Gastrocnemius medialis (tissue), 4 donors: ENCODE data around the gene ARHGAP15. TPM values are rescaled to one million over a fixed set of nuclear protein-coding genes. Genes with fewer than 3 reads are reported as not detected.

Experiments
- ATAC-seq, 2 donors: fragments of 150-250 bp; one replicate each; pipeline ENCODE4 v1.9.1; 2016
- DNase-seq, 2 donors: peaks; one replicate each; pipeline ENCODE4 v3.0.0-alpha.2; 2019
- H3K27ac ChIP-seq, 4 donors: fragments of 200-600 bp; sonication (generic); 1 replicate in 1 of 4; 2 replicates in 3 of 4; pipeline ENCODE4 v1.5.1; 2016 to 2018; ENCODE audit warnings: mild to moderate bottlenecking in 2 of 4, moderate library complexity in 1 of 4
- H3K27me3 ChIP-seq, 3 donors: fragments of 200-600 bp; sonication (generic) in 2 of 3; 1 replicate in 1 of 3; 2 replicates in 2 of 3; pipeline versions ENCODE4 v1.5.1 to v1.6.0; 2016 to 2019; ENCODE audit warnings: mild to moderate bottlenecking in 1 of 3, moderate library complexity in 1 of 3
- H3K36me3 ChIP-seq, 2 donors: fragments of 200-600 bp; sonication (generic) in 1 of 2; one replicate each; pipeline ENCODE4 v1.5.1; 2017 to 2018
- H3K4me1 ChIP-seq, 2 donors: fragments of 200-600 bp; sonication (generic) in 1 of 2; one replicate each; pipeline ENCODE4 v1.5.1; 2016 to 2017; ENCODE audit warnings: mild to moderate bottlenecking in 2 of 2
- H3K4me3 ChIP-seq, 4 donors: fragments of 200-600 bp; sonication (generic) in 3 of 4; 1 replicate in 1 of 4; 2 replicates in 3 of 4; pipeline ENCODE4 v1.5.1; 2016 to 2019; ENCODE audit warnings: mild to moderate bottlenecking in 2 of 4
- H3K9me3 ChIP-seq, 3 donors: fragments of 200-600 bp; sonication (generic) in 2 of 3; 1 replicate in 1 of 3; 2 replicates in 2 of 3; pipeline ENCODE4 v1.5.1; 2016 to 2019
- POLR2A ChIP-seq, 2 donors: fragments of 450-650 bp; IDR thresholded peaks; one replicate each; pipeline ENCODE4 v1.6.1; 2017; ENCODE audit warnings: antibody characterized with exemption in 2 of 2, mild to moderate bottlenecking in 2 of 2, moderate library complexity in 2 of 2
- in situ Hi-C, 4 donors: fragments of 200-750 bp; cut with MboI; loops; one replicate each; pipeline versions ENCODE4 v1.15.0 to v1.8.0; 2017; ENCODE audit warnings: low sequenced_read_pairs in 4 of 4
- intact Hi-C: fragments of 100-400 bp; cut with DNase I; formaldehyde crosslinking; loops from one replicate; pipeline ENCODE4 v1.15.1; 2023; ENCODE audit warnings: low total_unique reads
- total RNA-seq, 4 donors: library from RNA; depleted of rRNA; stranded (reverse); fragments of >200 nt; gene quantifications; one replicate each; pipeline versions ENCODE4 v1.1.0 to v1.2.3, GENCODE V29; 2016
- TF ChIP-seq, protein P1 (sequence below), 5 experiments: fragments of 450-650 bp in 3 of 5; fragments of 200-600 bp in 2 of 5; sonication (generic) in 2 of 5; IDR thresholded peaks in 4 of 5; conservative IDR thresholded peaks in 1 of 5; 1 replicate in 4 of 5; 2 replicates in 1 of 5; pipeline ENCODE4 v1.5.1; 2016 to 2019; ENCODE audit warnings: antibody characterized with exemption in 5 of 5, mild to moderate bottlenecking in 3 of 5, moderate library complexity in 3 of 5

Gene ARHGAP15
- total RNA-seq, 4 donors from 2014 or later, result 1.2 to 3.2 (median 1.3) TPM; not detected in 1

- DNase-seq (no peak), ATAC-seq (no peak)
- Histone ChIP-seq H3K27me3 (no peaks in the 10 kb centered on the region), H3K27ac (no peak overlapping the region), H3K9me3 (no peaks in the 10 kb centered on the region), H3K4me3 (no peak overlapping the region), H3K4me1 (no peaks in the 10 kb centered on the region), H3K36me3 (no peaks in the 10 kb centered on the region)
- intact Hi-C loops, result no loop called here
- TF ChIP-seq POLR2A (IDR thresholded peaks at IDR 0.05), result no peak
- TF ChIP-seq, protein P1, sequence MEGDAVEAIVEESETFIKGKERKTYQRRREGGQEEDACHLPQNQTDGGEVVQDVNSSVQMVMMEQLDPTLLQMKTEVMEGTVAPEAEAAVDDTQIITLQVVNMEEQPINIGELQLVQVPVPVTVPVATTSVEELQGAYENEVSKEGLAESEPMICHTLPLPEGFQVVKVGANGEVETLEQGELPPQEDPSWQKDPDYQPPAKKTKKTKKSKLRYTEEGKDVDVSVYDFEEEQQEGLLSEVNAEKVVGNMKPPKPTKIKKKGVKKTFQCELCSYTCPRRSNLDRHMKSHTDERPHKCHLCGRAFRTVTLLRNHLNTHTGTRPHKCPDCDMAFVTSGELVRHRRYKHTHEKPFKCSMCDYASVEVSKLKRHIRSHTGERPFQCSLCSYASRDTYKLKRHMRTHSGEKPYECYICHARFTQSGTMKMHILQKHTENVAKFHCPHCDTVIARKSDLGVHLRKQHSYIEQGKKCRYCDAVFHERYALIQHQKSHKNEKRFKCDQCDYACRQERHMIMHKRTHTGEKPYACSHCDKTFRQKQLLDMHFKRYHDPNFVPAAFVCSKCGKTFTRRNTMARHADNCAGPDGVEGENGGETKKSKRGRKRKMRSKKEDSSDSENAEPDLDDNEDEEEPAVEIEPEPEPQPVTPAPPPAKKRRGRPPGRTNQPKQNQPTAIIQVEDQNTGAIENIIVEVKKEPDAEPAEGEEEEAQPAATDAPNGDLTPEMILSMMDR (IDR thresholded peaks at IDR 0.05 in 4 of 5, conservative IDR thresholded peaks at IDR 0.05 in 1 of 5), result no peak
- in situ Hi-C loops, result no loop called here
Measured at GRCh38 chr2:143503280-143503679, 374.1 kb downstream of the ARHGAP15 start.

- ATAC-seq (no peak), DNase-seq (no peak)
- Histone ChIP-seq H3K9me3 (no peaks in the 10 kb centered on the region), H3K4me1 (no peaks in the 10 kb centered on the region), H3K27ac (no peak overlapping the region), H3K4me3 (no peak overlapping the region), H3K36me3 (no peaks in the 10 kb centered on the region), H3K27me3 (no peaks in the 10 kb centered on the region)
- no peak for TF ChIP-seq POLR2A (IDR thresholded peaks at IDR 0.05)
- TF ChIP-seq, protein P1 (IDR thresholded peaks at IDR 0.05 in 4 of 5, conservative IDR thresholded peaks at IDR 0.05 in 1 of 5), result no peak
- intact Hi-C loops (no loop called here), in situ Hi-C loops (no loop called here)
Measured at GRCh38 chr2:143504397-143504796, 375.2 kb downstream of the ARHGAP15 start.

DNA sequence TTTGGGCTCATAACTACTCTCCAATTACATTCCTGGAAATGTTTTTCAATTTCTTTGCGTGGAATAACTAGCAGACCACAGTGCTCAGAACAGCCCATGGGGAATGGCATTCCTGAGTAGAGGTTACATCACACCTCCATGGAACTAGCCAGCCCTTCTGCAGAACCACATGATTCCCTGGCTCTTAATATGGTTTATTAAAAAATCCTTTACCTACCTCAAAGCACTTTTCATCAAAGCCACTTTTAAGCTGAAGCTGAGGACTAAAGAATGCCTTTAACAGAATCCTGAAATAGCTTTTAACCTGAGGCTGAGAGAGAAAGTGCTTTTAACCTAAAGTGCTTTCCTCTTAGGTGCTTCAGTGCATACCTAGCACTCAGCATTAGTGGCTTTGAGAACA, 376.3 kb downstream of the ARHGAP15 start:
- Histone ChIP-seq H3K9me3 (no peaks in the 10 kb centered on the region), H3K27me3 (no peaks in the 10 kb centered on the region), H3K4me3 (no peak overlapping the region), H3K4me1 (no peaks in the 10 kb centered on the region), H3K27ac (no peak overlapping the region), H3K36me3 (no peaks in the 10 kb centered on the region)
- DNase-seq, result no peak
- TF ChIP-seq POLR2A (IDR thresholded peaks at IDR 0.05), result no peak
- TF ChIP-seq, protein P1 (IDR thresholded peaks at IDR 0.05 in 4 of 5, conservative IDR thresholded peaks at IDR 0.05 in 1 of 5), result no peak
- in situ Hi-C loops, result no loop called here
- no peak for ATAC-seq
- intact Hi-C loops, result no loop called here

GRCh38 chr2:143513081-143513480, 383.9 kb downstream of the ARHGAP15 start:
- H3K27me3 ChIP-seq, result no peaks in the 10 kb centered on the region
- H3K9me3 ChIP-seq, result no peaks in the 10 kb centered on the region
- no peak overlapping the region for H3K27ac ChIP-seq
- intact Hi-C loops (no loop called here), in situ Hi-C loops (no loop called here)
- no peaks in the 10 kb centered on the region for H3K36me3 ChIP-seq
- no peaks in the 10 kb centered on the region for H3K4me1 ChIP-seq
- H3K4me3 ChIP-seq, result no peak overlapping the region
- ATAC-seq (peak in 1 of 2 donors; percentile 45), DNase-seq (peak in 1 of 2 donors; percentile 19)
- TF ChIP-seq, protein P1 (IDR thresholded peaks at IDR 0.05 in 4 of 5, conservative IDR thresholded peaks at IDR 0.05 in 1 of 5), result peak in 4 of 5 experiments; percentile 9 to 55 (median 48)
- TF ChIP-seq POLR2A (IDR thresholded peaks at IDR 0.05), result no peak

DNA sequence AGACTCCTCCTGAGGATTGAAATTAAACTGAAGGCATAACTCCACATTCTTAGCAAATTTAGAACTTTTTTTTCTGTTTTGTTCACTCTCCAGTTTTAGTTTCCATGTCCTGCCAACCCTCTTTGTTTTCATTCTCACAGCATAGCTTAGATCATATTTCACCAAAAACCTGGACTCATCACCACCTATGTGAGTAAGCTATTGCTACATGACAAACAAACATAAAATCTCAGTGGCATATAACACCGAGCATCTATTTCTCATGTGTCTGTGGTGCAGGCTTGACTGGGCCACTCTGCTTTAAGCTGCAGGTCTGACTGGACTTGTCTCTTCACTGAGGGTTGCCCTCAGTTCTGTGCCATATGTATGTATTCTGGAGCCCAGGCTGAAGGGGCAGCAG, 385.2 kb downstream of the ARHGAP15 start:
- DNase-seq (no peak), ATAC-seq (no peak)
- TF ChIP-seq, protein P1 (IDR thresholded peaks at IDR 0.05 in 4 of 5, conservative IDR thresholded peaks at IDR 0.05 in 1 of 5), result no peak
- TF ChIP-seq POLR2A (IDR thresholded peaks at IDR 0.05), result no peak
- in situ Hi-C loops (no loop called here), intact Hi-C loops (no loop called here)
- no peaks in the 10 kb centered on the region for H3K9me3 ChIP-seq
- no peaks in the 10 kb centered on the region for H3K36me3 ChIP-seq
- H3K4me3 ChIP-seq, result no peak overlapping the region
- no peak overlapping the region for H3K27ac ChIP-seq
- no peaks in the 10 kb centered on the region for H3K27me3 ChIP-seq
- no peaks in the 10 kb centered on the region for H3K4me1 ChIP-seq
